Measurements from ENCODE around the gene PPA1. TPM values are rescaled to one million over a fixed set of nuclear protein-coding genes. Genes with fewer than 3 reads are reported as not detected.

Gene PPA1
- total RNA-seq = 100 to 1,000 TPM; 155 to 158 TPM

GRCh38 chr10:70233109-70233938 lies at the start of gene PPA1:
Gene PPA1, minus strand, starts transcription at chr10:70233429. Its CDS starts 102 bp downstream, at chr10:70233327.
- Mint-ChIP-seq H3K36me3 (ENCODE audit: low read depth) (peaks cover 18% of the 10 kb centered on the region), H3K4me1 (peaks cover 42% of the 10 kb centered on the region), H3K27ac (peak within 1 kb of the TSS; percentile 73), H3K27me3 (no peaks in the 10 kb centered on the region), H3K9me3 (no peaks in the 10 kb centered on the region), H3K4me3 (peak within 1 kb of the TSS; percentile 80)
- ChIA-PET POLR2A (interaction anchor here (0.6 to 3.9 kb wide), 15 partner anchors 10 to 369 kb away, joined by 3 to 49 read pairs (median 6); partner anchors contain the start of genes EIF4EBP2, PRF1, SAR1A and TYSND1), CTCF (interaction anchor here (0.6 to 4.0 kb wide), 12 partner anchors 8 to 200 kb away, joined by 3 to 62 read pairs (median 4); partner anchors contain the start of gene TYSND1)
- peak; percentile 99 for DNase-seq

- Mint-ChIP-seq H3K36me3 (ENCODE audit: low read depth) (no peaks in the 10 kb centered on the region), H3K9me3 (no peaks in the 10 kb centered on the region), H3K27me3 (peaks cover 58% of the 10 kb centered on the region), H3K4me1 (peaks cover 1% of the 10 kb centered on the region), H3K27ac (no peak overlapping the region), H3K4me3 (no peak overlapping the region)
- POLR2A ChIA-PET = no interaction called here
- CTCF ChIA-PET = no interaction called here
- DNase-seq = no peak
These were observed 48.4 kb upstream of the PPA1 start for GRCh38 chr10:70281609-70282008.

GRCh38 chr10:70280099-70280498 lies 46.9 kb upstream of the PPA1 start:
- peaks cover 48% of the 10 kb centered on the region for H3K27me3 Mint-ChIP-seq
- ChIA-PET CTCF (no interaction called here), POLR2A (no interaction called here)
- peaks cover 1% of the 10 kb centered on the region for H3K4me1 Mint-ChIP-seq
- peaks cover 5% of the 10 kb centered on the region for H3K9me3 Mint-ChIP-seq
- no peak overlapping the region for H3K27ac Mint-ChIP-seq
- DNase-seq = no peak
- H3K36me3 Mint-ChIP-seq (ENCODE audit: low read depth) = no peaks in the 10 kb centered on the region
- no peak overlapping the region for H3K4me3 Mint-ChIP-seq

GRCh38 chr10:70277396-70278030 lies 44.3 kb upstream of the PPA1 start:
- no peak overlapping the region for H3K4me3 Mint-ChIP-seq
- H3K27me3 Mint-ChIP-seq = peaks cover 26% of the 10 kb centered on the region
- POLR2A ChIA-PET = no interaction called here
- no peaks in the 10 kb centered on the region for H3K36me3 Mint-ChIP-seq (ENCODE audit: low read depth)
- H3K9me3 Mint-ChIP-seq = peaks cover 5% of the 10 kb centered on the region
- peaks cover 6% of the 10 kb centered on the region for H3K4me1 Mint-ChIP-seq
- DNase-seq = no peak
- CTCF ChIA-PET = interaction anchor here (0.5 kb wide), 1 partner anchor 1341 kb away, joined by 3 read pairs; no protein-coding TSS in a partner anchor
- H3K27ac Mint-ChIP-seq = no peak overlapping the region

- Mint-ChIP-seq H3K27ac (no peak overlapping the region), H3K4me1 (peaks cover 26% of the 10 kb centered on the region), H3K36me3 (ENCODE audit: low read depth) (no peaks in the 10 kb centered on the region), H3K4me3 (no peak overlapping the region), H3K9me3 (peaks cover 5% of the 10 kb centered on the region), H3K27me3 (peaks cover 4% of the 10 kb centered on the region)
- CTCF ChIA-PET = no interaction called here
- POLR2A ChIA-PET = no interaction called here
- no peak for DNase-seq
These were observed 41.4 kb upstream of the PPA1 start for GRCh38 chr10:70274643-70275042.

GRCh38 chr10:70272925-70273316 lies 39.7 kb upstream of the PPA1 start:
- POLR2A ChIA-PET = interaction anchor here (1.0 to 1.5 kb wide), 3 partner anchors 40 to 133 kb away, joined by 3 to 5 read pairs (median 3); partner anchors contain the start of genes PPA1 and TYSND1
- peaks cover 26% of the 10 kb centered on the region for H3K4me1 Mint-ChIP-seq
- no peaks in the 10 kb centered on the region for H3K36me3 Mint-ChIP-seq (ENCODE audit: low read depth)
- peaks cover 2% of the 10 kb centered on the region for H3K27me3 Mint-ChIP-seq
- H3K9me3 Mint-ChIP-seq = peaks cover 5% of the 10 kb centered on the region
- CTCF ChIA-PET = interaction anchor here (0.6 to 3.8 kb wide), 19 partner anchors 9 to 1106 kb away, joined by 3 to 25 read pairs (median 5); partner anchors contain the start of genes PPA1 and TYSND1
- no peak for DNase-seq
- no peak overlapping the region for H3K4me3 Mint-ChIP-seq
- H3K27ac Mint-ChIP-seq = no peak overlapping the region

GRCh38 chr10:70271996-70272924 lies 39.0 kb upstream of the PPA1 start:
- H3K4me1 Mint-ChIP-seq = peaks cover 30% of the 10 kb centered on the region
- DNase-seq = no peak
- H3K27ac Mint-ChIP-seq = no peak overlapping the region
- H3K4me3 Mint-ChIP-seq = no peak overlapping the region
- peaks cover 5% of the 10 kb centered on the region for H3K9me3 Mint-ChIP-seq
- peaks cover 2% of the 10 kb centered on the region for H3K27me3 Mint-ChIP-seq
- ChIA-PET CTCF (interaction anchor here (0.6 to 3.8 kb wide), 18 partner anchors 8 to 180 kb away, joined by 3 to 25 read pairs (median 5); partner anchors contain the start of genes PPA1 and TYSND1), POLR2A (interaction anchor here (1.0 to 1.5 kb wide), 3 partner anchors 39 to 133 kb away, joined by 3 to 5 read pairs (median 3); partner anchors contain the start of genes PPA1 and TYSND1)
- H3K36me3 Mint-ChIP-seq (ENCODE audit: low read depth) = no peaks in the 10 kb centered on the region

GRCh38 chr10:70270952-70271351 lies 37.7 kb upstream of the PPA1 start:
- Mint-ChIP-seq H3K27ac (no peak overlapping the region), H3K36me3 (ENCODE audit: low read depth) (no peaks in the 10 kb centered on the region), H3K9me3 (peaks cover 4% of the 10 kb centered on the region), H3K4me1 (peaks cover 39% of the 10 kb centered on the region), H3K27me3 (peaks cover 1% of the 10 kb centered on the region), H3K4me3 (no peak overlapping the region)
- ChIA-PET CTCF (interaction anchor here (1.3 to 3.8 kb wide), 2 partner anchors 10 to 94 kb away, joined by 4 to 25 read pairs; no protein-coding TSS in a partner anchor), POLR2A (interaction anchor here (1.1 kb wide), 1 partner anchor 39 kb away, joined by 4 read pairs; no protein-coding TSS in a partner anchor)
- no peak for DNase-seq

- Mint-ChIP-seq H3K27me3 (no peaks in the 10 kb centered on the region), H3K36me3 (ENCODE audit: low read depth) (no peaks in the 10 kb centered on the region), H3K4me3 (no peak overlapping the region), H3K27ac (no peak overlapping the region), H3K4me1 (peaks cover 40% of the 10 kb centered on the region), H3K9me3 (no peaks in the 10 kb centered on the region)
- ChIA-PET POLR2A (interaction anchor here (1.1 kb wide), 1 partner anchor 38 kb away, joined by 4 read pairs; no protein-coding TSS in a partner anchor), CTCF (interaction anchor here (1.1 to 1.6 kb wide), 3 partner anchors 48 to 123 kb away, joined by 3 to 4 read pairs (median 3); partner anchors contain the start of gene TYSND1)
- no peak for DNase-seq
These were observed 36.5 kb upstream of the PPA1 start for GRCh38 chr10:70269741-70270140.

GRCh38 chr10:70268376-70268775 lies 35.1 kb upstream of the PPA1 start:
- Mint-ChIP-seq H3K4me1 (peaks cover 40% of the 10 kb centered on the region), H3K4me3 (no peak overlapping the region), H3K36me3 (ENCODE audit: low read depth) (no peaks in the 10 kb centered on the region), H3K9me3 (no peaks in the 10 kb centered on the region), H3K27ac (no peak overlapping the region), H3K27me3 (no peaks in the 10 kb centered on the region)
- CTCF ChIA-PET = interaction anchor here (1.1 to 1.6 kb wide), 4 partner anchors 8 to 96 kb away, joined by 3 to 4 read pairs (median 3); no protein-coding TSS in a partner anchor
- no peak for DNase-seq
- POLR2A ChIA-PET = no interaction called here

- H3K4me1 Mint-ChIP-seq = peaks cover 33% of the 10 kb centered on the region
- ChIA-PET CTCF (interaction anchor here (1.1 to 1.6 kb wide), 4 partner anchors 9 to 97 kb away, joined by 3 to 9 read pairs (median 3); no protein-coding TSS in a partner anchor), POLR2A (no interaction called here)
- no peaks in the 10 kb centered on the region for H3K36me3 Mint-ChIP-seq (ENCODE audit: low read depth)
- H3K9me3 Mint-ChIP-seq = no peaks in the 10 kb centered on the region
- H3K4me3 Mint-ChIP-seq = no peak overlapping the region
- H3K27me3 Mint-ChIP-seq = no peaks in the 10 kb centered on the region
- no peak overlapping the region for H3K27ac Mint-ChIP-seq
- DNase-seq = no peak
These were observed 34.1 kb upstream of the PPA1 start for GRCh38 chr10:70267161-70267933.
